ENCODE results near the gene DCX.

DNA sequence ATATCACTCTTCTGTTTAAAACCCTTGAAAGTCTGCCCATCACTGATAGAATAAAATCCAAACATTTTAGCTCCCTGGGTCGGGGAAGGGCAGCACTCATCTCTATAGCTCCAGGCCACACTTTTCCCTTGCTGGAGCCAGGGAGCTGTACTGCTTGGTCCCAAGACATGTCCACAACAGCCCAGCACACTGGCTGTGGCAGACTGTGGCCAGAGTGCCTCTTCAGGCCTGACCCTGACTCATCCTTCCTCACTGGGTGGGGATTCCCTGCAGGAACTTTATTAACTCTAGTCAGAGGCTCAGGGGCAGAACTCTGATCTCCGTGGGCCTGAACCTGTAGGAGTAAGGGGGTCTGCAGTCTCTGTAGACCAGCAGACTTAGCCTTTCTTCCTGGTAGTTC, 71.9 kb downstream of the DCX start:
- TF ChIP-seq, protein P1, sequence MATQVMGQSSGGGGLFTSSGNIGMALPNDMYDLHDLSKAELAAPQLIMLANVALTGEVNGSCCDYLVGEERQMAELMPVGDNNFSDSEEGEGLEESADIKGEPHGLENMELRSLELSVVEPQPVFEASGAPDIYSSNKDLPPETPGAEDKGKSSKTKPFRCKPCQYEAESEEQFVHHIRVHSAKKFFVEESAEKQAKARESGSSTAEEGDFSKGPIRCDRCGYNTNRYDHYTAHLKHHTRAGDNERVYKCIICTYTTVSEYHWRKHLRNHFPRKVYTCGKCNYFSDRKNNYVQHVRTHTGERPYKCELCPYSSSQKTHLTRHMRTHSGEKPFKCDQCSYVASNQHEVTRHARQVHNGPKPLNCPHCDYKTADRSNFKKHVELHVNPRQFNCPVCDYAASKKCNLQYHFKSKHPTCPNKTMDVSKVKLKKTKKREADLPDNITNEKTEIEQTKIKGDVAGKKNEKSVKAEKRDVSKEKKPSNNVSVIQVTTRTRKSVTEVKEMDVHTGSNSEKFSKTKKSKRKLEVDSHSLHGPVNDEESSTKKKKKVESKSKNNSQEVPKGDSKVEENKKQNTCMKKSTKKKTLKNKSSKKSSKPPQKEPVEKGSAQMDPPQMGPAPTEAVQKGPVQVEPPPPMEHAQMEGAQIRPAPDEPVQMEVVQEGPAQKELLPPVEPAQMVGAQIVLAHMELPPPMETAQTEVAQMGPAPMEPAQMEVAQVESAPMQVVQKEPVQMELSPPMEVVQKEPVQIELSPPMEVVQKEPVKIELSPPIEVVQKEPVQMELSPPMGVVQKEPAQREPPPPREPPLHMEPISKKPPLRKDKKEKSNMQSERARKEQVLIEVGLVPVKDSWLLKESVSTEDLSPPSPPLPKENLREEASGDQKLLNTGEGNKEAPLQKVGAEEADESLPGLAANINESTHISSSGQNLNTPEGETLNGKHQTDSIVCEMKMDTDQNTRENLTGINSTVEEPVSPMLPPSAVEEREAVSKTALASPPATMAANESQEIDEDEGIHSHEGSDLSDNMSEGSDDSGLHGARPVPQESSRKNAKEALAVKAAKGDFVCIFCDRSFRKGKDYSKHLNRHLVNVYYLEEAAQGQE (IDR thresholded peaks at IDR 0.05; ENCODE audit: insufficient read depth in 1 of 2, low read depth in 2 of 2, low read length in 2 of 2): no peak
- TF ChIP-seq TAF1 (IDR thresholded peaks at IDR 0.05; ENCODE audit: borderline replicate concordance, insufficient read depth, low read length) (no peak), POLR2AphosphoS5 (IDR thresholded peaks at IDR 0.05; ENCODE audit: low read depth, low read length) (no peak), FOXP2 (optimal IDR thresholded peaks at IDR 0.05; ENCODE audit: borderline replicate concordance, extremely low read depth, extremely low read length, insufficient read depth) (no peak)
